PFSK-1 (cell line): ENCODE data around the gene C1orf141.

ENCODE experiments used
- FOXP2 ChIP-seq: optimal IDR thresholded peaks from 2 replicates; pipeline ENCODE3; 2011; ENCODE audit warnings: borderline replicate concordance, control low read depth, inconsistent platforms; ENCODE audit not compliant: insufficient read depth; ENCODE audit errors: extremely low read length, extremely low read depth
- POLR2AphosphoS5 ChIP-seq: IDR thresholded peaks from 2 replicates; pipeline ENCODE4 v1.6.1; 2012; ENCODE audit warnings: low read depth, mild to moderate bottlenecking, control low read depth, low read length, moderate library complexity
- SIN3A ChIP-seq: IDR thresholded peaks from 2 replicates; pipeline ENCODE4 v1.6.1; 2012; ENCODE audit warnings: mild to moderate bottlenecking, low read length, moderate library complexity, borderline replicate concordance; ENCODE audit not compliant: insufficient read depth
- TAF1 ChIP-seq: IDR thresholded peaks from 2 replicates; pipeline ENCODE4 v1.6.1; 2012; ENCODE audit warnings: low read length, control low read depth, borderline replicate concordance; ENCODE audit not compliant: insufficient read depth
- TF ChIP-seq, protein P1 (sequence below), 2 experiments: IDR thresholded peaks; 2 replicates each; pipeline versions ENCODE4 v1.6.1 to v1.8.0; 2011 to 2012; ENCODE audit warnings: low read depth in 2 of 2, low read length in 2 of 2, control low read depth in 1 of 2, inconsistent platforms in 1 of 2, mild to moderate bottlenecking in 1 of 2, moderate library complexity in 1 of 2; ENCODE audit not compliant: insufficient read depth in 1 of 2

The C1orf141 gene

DNA sequence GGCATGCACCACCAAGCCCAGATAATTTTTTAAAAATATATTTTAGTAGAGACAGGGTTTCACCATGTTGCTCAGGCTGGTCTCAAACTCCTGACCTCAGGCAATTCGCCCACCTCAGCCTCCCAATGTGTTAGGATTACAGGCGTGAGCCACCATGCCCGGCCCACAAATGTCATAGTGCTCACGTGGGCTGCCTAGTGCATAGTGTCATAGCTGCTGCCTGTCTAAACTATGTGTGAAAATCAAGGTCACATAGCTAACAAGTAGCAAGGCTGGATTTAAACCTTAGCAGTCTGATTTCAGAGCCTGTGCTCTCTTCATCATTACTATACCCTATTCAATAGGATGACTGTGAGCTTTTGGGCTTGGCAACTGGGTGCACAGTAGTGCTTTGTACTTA lies 10.3 kb downstream of the C1orf141 start:
- TF ChIP-seq FOXP2 (no peak), SIN3A (no peak)
- TF ChIP-seq, protein P1, sequence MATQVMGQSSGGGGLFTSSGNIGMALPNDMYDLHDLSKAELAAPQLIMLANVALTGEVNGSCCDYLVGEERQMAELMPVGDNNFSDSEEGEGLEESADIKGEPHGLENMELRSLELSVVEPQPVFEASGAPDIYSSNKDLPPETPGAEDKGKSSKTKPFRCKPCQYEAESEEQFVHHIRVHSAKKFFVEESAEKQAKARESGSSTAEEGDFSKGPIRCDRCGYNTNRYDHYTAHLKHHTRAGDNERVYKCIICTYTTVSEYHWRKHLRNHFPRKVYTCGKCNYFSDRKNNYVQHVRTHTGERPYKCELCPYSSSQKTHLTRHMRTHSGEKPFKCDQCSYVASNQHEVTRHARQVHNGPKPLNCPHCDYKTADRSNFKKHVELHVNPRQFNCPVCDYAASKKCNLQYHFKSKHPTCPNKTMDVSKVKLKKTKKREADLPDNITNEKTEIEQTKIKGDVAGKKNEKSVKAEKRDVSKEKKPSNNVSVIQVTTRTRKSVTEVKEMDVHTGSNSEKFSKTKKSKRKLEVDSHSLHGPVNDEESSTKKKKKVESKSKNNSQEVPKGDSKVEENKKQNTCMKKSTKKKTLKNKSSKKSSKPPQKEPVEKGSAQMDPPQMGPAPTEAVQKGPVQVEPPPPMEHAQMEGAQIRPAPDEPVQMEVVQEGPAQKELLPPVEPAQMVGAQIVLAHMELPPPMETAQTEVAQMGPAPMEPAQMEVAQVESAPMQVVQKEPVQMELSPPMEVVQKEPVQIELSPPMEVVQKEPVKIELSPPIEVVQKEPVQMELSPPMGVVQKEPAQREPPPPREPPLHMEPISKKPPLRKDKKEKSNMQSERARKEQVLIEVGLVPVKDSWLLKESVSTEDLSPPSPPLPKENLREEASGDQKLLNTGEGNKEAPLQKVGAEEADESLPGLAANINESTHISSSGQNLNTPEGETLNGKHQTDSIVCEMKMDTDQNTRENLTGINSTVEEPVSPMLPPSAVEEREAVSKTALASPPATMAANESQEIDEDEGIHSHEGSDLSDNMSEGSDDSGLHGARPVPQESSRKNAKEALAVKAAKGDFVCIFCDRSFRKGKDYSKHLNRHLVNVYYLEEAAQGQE (IDR thresholded peaks at IDR 0.05; ENCODE audit: insufficient read depth in 1 of 2, low read depth in 2 of 2, low read length in 2 of 2), result no peak

DNA sequence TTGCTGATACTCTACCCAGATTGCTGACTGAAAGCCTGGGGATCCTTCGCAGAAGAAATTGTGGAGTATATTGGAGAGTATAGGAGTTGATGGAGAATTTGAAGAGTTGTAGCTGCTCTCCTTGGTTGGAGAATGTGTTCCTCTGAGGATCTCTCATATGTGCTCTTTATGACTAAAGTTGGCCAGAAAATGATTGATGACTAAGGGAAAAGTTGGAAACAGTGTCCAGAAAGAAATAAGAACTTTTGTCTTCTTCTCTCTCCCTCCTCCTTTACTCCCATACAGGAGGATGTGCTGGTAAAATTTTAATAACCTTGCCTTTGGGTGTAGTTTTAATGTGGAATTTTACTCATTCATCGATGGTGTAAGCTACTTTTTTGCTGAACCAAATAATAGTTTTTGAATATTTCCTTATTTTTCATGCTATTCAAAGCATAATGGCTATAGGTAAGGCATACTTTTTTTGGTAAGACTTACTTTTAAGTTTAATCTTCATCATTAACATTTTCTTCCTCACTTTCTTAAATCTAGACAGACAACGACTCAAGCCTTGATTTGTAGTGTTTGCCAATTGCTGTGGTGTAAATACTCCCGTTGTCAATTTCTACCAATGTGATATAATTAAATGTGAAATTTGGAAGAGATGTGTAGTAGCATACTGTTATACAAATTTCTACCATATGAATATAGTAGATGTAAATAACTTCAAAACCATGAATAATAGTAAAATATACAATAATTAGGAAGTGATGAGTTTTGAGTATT lies 13.7 kb downstream of the C1orf141 start:
- TF ChIP-seq FOXP2 (no peak), POLR2AphosphoS5 (no peak), TAF1 (no peak)

DNA sequence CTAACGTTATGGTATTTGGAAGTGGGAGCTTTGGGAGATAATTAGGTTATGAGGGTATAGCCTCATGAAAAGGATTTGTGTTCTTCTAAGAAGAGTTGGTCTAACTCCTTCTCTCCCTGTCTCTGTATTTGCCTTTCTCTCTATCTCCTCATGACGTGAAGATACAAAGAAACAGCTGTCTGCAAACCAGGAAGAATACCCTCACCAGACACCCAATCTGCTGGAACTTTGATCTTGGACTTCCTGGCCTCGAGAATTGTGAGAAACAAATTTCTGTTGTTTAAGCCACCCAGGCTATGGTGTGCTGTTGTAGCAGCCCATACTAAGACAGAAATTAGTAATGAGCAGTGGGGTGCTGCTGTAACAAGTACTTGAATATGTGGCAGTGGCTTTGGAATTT lies 16.1 kb downstream of the C1orf141 start:
- TF ChIP-seq FOXP2 (no peak), SIN3A (no peak), POLR2AphosphoS5 (no peak), TAF1 (no peak)
- TF ChIP-seq, protein P1 (IDR thresholded peaks at IDR 0.05; ENCODE audit: insufficient read depth in 1 of 2, low read depth in 2 of 2, low read length in 2 of 2), result no peak

DNA sequence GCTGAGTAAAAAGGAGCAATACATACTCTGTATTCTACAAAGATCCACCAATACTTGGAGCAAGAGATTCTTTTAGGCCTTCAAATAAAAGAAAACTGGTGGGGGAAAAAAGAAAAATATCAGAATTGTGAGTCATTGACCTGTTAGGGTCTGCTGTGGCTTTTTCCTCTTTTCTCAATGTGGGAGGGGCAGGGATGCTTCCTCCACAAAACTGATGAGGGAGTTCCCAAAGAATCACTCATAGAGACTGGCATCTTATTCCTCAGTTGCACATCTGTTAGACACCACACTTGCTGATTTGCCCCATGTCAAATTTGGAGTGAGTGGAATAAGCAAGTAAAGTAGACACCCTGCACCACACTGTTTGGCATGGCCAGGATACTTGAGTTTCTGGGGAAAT lies 16.6 kb downstream of the C1orf141 start:
- no peak for TF ChIP-seq SIN3A
- TF ChIP-seq TAF1, result no peak
- TF ChIP-seq, protein P1 (IDR thresholded peaks at IDR 0.05; ENCODE audit: insufficient read depth in 1 of 2, low read depth in 2 of 2, low read length in 2 of 2), result no peak

DNA sequence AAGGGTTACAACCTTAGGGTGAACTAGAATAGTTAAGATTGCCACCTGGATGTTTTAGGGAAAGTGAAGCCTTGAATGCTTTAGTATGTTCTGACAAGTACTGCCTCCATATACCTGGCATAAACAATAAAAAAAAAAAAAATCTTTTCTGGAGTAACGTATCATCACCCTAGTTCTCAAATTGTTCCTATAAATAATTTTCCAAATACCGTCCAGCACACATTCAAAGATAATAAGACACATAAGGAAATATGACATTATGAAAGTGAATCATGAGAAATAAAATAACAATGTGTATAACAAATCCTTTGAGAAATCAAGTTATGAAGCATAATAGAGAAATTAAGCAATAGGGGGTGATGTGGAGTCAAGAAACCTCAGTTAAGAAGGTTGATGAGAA lies 20.6 kb downstream of the C1orf141 start:
- TF ChIP-seq FOXP2 (no peak), POLR2AphosphoS5 (no peak), SIN3A (no peak), TAF1 (no peak)
- TF ChIP-seq, protein P1 (IDR thresholded peaks at IDR 0.05; ENCODE audit: insufficient read depth in 1 of 2, low read depth in 2 of 2, low read length in 2 of 2), result no peak

DNA sequence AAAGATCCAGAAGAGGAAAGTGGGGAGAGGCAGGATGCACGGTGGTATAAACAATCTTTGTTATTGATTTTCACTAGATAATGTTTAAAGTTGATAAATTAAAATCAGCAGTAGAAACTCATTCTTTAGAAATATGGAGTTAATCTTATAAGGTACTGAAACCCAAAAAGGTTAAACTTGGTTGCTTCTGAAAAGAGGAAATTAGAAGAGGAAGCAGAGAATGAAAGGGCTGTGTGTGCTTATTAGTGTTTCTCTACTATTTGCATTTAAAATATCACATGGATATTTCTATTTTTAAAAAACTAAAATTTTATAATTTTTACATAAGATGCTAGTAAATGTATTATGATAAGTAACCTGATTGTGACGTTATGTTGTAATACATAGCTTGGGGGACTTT lies 24.4 kb downstream of the C1orf141 start:
- TF ChIP-seq POLR2AphosphoS5, result no peak
- no peak for TF ChIP-seq SIN3A
